HG02610 (cell line): ENCODE data around the gene UNC80.

Experiments
- ATAC-seq: cut with Tn5 transposase; IDR thresholded peaks from one replicate; pipeline ENCODE4 v1.9.1; 2021; ENCODE audit warnings: mild to moderate bottlenecking, moderate library complexity; ENCODE audit not compliant: unreplicated experiment

The UNC80 gene

DNA sequence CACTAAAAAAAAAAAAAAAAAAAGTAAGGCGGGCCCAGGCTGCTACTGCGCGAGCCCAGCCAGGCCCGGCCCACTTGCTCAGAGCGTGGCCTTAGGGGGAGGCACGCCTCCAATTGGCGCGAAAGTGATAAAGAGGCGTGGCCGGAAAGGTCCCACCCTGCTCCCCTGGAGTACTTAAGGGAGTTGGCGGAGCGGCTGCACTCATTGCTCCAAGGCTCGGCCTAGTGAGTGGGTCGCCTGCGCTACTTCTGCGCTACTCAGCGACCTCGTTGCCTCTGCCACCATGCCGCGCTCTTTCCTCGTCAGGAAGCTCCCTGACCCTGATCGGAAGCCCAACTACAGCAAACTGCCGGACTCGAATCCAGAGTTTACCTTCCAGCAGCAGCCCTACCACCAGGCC, 36.9 kb downstream of the UNC80 start:
- no peak for ATAC-seq

DNA sequence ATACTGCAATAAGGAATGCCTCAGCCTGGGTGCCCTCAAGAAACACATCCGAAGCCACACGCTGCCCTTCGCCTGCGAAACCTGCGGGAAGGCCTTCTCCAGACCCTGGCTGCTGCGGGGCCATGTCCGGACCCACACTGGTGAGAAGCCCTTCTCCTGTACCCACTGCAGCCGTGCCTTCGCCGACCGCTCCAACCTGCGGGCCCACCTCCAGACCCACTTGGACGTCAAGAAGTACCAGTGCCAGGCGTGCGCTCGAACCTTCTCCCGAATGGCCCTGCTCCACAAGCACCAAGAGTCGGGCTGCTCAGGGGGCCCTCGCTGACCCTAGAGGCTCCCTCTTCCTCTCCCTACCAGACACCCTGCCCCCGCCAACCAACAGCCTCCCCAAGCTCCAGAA, 37.6 kb downstream of the UNC80 start:
- ATAC-seq = no peak

DNA sequence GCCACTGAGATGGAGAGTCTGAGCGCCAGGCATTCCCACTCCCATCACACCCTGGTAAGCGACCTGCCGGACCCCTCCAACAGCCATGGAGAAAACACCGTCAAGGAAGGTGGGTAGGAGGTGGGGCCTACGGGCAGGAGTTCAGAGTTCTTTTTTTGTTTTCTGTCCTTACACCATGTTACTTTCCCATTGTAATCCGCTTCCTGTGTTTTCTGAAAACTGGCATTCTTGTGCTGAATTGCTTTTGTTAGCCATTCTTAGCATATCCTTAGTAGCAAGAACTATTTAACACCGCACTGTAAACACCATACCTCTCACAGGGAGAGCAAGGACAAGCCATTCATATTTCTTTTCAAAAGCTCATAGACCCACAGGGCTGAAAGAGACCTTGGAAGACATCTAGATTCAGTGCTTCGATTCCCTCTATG, 46.2 kb downstream of the UNC80 start:
- no peak for ATAC-seq

DNA sequence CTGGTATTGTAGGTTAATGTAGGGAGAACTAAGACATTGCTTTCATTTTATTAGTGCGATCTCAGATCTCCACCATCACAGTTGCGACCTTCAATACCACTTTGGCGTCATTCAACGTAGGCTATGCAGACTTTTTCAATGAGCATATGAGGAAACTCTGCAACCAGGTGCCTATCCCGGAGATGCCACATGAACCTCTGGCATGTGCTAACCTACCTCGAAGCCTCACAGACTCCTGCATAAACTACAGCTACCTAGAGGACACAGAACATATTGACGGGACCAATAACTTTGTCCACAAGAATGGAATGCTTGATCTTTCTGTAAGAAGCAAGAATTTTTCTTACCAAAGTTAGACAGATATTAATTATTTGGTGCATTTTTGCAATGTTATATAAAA, 47.3 kb downstream of the UNC80 start:
- ATAC-seq = no peak

DNA sequence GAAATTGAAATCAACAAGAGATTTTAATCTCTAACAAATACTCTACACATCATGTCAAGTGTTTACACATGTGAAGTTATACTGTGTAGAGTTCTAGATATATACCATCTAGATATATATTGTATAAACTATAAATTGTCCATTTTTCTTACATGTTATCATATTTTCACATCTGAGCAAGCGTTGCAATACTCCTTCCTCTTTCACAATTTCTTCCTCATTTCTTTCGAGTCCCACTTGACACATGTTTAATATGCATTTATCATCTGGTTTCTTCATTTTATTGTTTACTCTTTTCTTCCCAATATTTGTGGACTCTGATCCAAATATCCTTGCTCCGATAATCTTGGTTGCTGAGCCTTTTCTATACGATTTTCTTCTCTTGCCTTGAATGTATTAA, 50.2 kb downstream of the UNC80 start:
- ATAC-seq = no peak

DNA sequence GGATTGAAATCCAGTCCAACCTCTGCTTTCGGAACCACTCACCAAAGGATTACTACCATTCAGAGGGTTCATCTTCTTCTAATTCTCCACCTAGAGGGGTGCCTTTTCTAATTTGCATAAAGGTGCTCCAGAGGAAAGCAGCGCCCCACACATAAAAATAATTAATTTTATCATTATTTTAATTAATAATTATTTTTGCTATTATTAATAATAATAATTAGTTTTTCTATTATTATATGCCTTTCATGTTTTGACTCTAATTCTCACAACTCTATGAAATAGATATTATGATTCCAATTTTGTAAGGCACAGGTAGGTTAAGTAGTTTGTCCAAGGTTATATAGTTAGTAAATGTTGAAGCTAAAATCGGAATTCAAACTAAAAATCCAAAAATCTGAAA, 51.9 kb downstream of the UNC80 start:
- no peak for ATAC-seq

DNA sequence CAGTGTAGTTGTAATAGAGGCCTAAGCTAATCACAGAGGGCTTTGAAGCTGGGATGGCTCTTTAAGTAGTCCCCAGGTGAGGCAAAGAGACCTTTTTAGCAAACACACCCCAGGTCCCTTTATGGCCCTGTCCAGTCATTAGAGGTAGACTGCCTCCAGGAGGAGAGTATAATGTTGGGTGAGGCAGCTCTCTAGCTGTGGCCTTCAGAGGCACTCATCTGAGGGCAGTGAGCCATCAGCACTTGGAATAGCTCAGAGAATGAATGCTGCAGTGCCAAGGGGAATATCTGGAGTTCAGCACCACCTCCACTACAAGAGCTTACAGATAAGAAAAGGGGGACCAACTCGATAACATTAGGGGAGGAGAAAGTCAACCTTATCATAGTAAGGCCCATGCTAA, 52.8 kb downstream of the UNC80 start:
- ATAC-seq = no peak

DNA sequence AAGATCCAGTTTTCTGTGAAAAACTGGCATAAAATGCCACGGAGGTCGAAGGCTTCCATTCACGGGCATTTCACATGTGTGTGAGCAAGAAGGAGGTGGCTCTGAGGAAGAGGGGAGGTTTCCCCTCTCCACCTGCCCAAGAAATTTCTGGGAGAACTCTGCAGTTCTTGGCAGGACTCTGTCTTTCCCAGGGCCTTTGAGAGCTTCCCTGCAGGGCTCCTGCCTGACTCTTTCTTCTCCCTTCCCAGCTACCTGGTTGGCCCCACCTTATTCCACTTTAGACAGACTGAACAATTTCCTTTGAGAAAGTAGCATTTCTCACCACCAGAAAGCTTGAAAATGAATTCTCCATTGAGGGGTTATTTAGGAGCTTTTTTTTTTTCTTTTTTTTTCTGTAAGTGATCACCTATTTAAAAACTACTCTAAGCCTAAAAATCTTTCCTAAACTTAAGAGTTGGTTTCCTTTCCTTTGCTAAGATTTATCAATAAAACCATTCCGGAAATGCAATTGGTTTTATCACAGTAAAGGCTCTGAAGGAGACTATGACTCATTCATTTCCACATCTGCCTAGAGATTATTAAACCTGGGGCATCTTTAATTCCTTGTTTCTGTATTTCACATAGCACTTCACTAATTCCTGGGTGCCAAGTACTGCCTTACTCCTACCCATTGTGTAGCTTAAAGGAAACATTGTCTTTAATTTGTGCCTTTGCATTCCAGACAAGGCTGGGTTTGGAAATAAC, 59.3 kb downstream of the UNC80 start:
- ATAC-seq = no peak

DNA sequence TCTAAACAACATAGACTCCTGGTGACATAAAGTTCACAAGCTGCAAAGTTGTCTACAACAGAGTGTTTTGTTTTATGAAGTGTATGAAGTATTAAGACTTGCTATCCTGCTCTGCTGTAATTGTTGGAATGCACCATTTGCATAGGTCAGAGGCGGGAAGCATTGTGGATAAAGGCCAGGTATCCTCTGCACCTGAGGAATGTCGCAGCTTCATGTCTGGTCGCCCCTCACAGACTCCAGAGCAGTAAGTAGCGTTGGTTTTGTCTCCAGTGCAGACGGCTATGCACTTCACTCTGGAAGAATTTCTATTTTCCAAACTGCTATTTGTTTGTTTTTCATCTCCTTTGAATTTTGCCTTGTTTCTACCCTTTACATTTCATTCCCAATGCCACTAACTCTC, 63.1 kb downstream of the UNC80 start:
- no peak for ATAC-seq

DNA sequence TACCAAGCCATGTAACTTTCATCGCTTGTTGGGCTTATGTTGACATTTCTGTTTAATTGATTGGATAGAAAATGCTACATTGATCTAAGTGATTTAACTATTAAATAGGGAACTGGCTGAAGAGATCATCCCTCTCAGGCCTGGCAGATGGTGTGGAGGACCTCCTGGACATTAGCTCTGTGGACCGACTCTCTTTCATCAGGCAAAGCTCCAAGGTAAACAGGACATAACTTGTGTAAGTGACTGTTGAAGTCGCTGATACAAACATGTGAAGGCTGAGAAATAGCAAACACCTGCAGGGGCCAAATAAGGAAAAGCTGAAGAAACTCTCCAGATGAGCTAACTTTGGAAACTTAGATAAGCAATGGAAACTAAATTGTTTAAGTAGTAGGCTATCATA, 68.8 kb downstream of the UNC80 start:
- no peak for ATAC-seq

DNA sequence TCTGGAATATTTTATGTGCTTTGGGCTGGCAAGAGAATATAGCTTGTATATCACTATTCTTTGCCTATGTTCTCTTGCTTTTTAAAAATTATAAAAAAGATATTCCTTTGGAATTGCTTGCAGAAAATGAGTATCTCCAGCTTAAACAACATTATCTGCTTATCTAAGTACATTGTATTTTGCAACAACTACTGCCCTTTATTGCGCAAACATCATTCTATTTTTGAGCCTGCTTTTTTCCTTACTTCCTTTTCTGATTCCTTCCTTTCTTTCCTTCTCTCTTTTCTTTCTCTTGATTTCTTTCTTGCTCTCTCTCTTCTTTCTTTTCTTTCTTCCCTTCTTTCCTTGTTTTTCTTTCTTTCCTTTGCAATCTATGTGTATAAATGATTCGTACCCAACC, 74.0 kb downstream of the UNC80 start:
- no peak for ATAC-seq

DNA sequence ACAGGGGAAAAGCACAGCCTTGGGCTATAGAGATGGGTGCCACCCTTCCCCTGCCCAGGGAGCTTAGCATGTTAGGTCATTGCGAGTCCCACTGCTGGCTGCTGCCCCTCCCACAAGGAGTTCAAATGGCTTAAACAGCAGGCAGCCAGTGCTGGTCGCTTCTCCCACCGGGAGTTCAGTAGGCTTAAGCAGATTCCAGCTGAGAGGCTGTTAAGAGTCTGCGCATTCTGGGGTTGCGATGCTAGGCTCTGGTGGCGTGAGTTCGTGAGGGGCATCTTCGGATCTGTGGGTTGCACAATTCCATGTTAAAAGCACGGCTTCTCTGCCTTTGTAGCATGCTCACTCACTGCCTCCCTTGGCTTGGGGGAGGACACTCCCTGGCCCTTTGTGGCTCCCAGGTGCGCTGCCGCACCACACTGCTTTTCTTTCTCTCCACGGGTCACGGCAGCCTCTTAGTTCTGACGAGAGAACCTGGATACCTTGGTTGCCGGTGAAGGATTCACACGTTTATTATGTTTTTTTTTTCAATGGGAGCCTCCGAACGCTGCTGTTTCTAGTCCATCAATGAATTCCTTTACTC, 93.2 kb downstream of the UNC80 start:
- no peak for ATAC-seq

DNA sequence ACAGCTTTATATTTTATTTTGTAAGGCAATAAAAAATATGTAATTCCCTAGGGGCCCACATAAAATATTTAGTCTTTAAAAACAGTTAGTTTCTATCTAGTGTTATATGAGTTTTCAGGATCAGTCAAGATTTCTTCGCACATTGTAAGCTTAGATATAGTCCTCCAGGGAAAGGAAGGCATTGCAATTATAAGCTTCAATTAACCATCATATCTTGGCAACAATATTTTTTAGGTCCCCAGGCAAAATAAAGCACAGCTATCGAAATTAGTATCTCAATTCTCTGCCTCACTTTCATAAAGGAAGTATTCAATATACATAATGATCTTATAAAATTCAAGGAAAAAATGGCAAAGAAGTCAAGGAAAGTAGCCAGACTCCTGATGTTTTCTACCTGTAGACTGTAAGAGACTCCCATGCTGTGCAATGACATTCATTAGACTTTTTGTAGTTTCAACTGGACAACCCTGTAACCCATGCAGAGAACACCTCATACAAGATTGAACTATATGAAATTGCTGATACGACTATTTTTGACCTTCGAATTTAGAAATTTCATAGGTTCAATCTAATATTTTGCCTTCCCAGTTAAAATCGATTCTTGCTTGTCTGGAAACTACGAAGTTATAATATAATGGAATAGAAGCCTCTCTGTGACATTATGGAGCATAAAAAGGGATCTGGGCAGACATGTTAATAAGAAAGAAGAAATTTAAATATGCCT, 96.8 kb downstream of the UNC80 start:
- ATAC-seq = no peak

DNA sequence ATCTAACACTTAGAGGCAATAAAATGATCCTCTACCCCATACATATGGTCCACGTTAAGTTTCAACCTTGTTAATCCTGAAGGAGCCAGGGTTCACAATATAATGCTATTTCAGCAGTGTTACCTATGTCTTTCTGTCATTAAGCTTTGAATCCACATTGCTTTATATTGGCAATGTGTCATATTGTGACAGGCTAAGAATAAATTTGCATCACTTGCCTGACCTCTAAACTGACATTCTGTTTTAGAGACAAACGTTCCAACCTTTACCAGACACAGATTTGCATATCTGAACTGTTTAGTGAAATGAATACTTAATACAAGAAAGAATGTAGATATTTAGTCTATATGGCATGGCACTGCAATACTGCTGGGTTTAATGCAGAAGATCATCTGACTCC, 98.4 kb downstream of the UNC80 start:
- ATAC-seq = no peak

DNA sequence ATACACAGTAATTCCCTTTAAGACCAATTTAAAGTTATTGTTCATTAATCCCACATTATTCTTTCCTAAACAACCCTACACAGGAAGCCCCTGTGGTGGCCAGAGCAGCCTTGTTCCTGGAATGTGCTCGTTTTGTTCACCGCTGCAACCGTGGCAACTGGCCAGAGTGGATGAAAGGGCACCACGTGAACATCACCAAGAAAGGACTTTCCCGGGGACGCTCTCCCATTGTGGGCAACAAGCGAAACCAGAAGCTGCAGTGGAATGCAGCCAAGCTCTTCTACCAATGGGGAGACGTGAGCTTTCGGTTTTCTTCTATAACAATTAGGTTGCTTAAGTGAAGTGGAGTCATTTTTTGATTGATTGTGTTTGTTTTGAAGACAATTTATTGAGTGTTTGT, 101.0 kb downstream of the UNC80 start:
- ATAC-seq = no peak

DNA sequence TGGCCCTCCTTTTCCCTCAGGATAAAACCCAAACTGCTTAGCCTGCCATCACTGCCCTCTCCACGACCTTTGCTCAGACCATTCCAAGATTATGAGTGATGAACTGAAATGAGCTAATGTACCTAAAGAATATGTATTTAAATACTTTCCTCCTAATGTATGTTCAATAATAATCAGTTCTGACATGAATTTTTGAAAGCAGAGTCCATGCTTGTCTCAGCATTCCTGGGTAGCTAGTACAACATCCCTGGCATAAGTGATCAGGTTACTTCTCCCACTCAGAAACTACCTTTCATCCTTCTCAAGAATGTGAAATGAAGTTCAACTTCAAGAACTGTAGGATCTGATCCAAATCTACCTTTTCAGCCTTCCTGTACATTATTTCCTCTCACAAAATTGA, 103.6 kb downstream of the UNC80 start:
- ATAC-seq = no peak

DNA sequence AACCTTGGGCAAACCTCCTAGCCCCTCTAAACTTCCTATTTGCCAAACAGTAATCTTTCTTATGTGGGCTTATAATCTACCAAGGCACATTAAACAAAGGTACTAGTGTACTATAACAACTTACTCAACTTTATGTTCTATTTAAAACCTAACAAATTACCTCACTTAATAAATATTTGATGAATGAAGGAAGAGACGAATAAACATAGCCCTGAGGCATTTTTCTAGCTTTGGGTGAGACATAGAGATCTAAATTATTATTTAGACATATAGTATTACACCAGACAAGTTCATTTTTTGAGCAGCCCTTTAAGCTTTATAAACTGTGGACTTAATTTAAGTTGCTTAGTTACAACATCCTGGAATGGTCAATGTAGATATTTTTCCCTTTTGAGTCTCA, 104.6 kb downstream of the UNC80 start:
- ATAC-seq = no peak

DNA sequence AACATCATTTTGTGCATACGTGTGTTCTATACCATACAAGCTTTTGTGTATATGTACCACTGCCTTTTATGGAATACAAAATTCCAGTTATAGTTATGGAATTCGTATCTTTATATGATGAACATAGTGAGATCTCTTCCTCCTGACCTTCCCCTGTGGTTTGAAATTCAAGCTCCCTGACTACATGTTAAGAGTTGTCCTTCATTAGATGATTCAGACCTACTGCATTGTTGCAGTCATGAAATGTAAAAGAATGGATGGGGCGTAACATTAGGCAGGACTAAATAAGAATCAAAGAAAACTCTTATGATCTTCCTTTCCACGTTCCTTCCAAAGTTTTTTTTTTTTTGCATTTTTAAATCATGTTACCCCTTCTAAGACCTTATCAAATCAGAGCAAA, 107.1 kb downstream of the UNC80 start:
- ATAC-seq = no peak

DNA sequence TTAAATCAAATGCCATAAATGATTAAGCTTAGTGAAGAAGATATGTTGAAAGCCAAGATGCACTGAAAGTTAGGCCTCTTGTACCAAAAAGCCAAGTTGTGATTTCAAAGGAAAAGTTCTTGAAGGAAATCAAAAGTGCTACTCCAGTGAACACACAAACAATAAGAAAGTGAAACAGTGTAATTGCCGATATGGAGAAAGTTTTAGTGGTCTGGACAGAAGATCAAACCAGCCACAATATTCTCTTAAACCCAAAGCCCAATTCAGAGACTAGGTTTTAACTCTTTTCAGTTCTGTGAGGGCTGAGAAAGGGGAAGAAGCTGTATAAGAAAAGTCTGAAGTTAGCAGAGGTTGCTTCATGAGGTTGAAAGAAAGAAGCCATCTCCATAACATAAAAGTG, 129.0 kb downstream of the UNC80 start:
- ATAC-seq = no peak

DNA sequence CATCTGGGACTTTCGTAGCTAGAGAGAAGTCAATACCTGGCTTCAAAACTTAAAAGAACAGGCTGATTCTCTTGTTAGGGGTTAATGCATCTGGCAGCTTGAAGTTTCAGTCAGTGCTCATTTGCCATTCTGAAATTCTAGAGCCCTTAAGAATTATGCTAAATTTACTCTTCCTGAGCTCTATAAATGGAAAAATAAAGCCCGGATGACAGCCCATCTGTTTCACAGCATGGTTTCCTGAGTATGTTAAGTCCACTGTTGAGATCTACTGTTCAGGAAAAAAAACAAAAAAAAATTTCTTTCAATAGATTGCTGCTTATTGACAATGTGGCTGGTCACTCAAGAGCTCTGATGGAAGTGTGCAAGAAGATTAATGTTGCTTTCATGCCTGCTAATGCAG, 129.5 kb downstream of the UNC80 start:
- ATAC-seq = no peak

DNA sequence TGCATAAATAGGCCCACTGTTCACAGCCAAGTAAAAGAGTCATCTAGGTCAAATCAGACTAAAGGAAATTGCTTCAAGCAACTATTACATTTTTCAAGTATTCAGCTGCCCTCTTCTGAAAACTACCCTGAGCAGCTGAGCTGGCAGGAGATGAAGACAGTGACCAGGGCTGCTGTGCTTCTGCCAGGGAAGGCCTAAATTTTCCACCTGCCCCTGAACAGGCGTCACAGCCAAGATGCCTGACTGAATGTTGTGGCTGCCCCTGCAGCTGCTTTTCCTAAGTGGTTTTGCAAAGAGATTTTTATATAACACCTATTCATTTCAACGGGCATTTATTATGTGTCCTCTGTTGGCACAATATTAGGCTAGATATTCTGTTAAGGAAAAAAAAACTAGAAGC, 134.1 kb downstream of the UNC80 start:
- no peak for ATAC-seq

DNA sequence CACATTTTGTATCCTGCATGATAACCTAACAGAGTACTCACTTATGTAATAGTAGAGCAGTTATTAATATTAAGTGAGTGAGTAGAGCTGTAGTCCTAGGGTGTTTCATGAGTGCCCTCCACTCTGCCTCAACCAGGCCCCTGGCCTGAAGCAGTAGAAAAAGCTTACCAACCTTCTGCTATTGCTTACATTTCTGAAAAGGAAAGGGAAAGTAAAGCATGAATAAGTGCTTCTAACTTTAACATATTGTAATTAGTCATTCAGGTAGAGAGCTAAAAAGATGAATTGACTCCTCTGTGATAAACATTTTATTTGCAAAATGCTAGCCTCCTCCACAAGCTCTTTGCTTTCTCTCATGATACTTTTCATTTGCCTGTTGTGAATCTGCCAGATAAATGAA, 136.1 kb downstream of the UNC80 start:
- ATAC-seq = no peak
